Choroid plexus epithelial cell (primary cell): Measurements from ENCODE around the gene KIF5A.
A peak's percentile ranks its signal among the peaks of the same experiment; 100 is the strongest.

Experiments
- DNase-seq: peaks from one replicate; pipeline ENCODE4 v3.0.0-alpha.2; 2010; ENCODE audit warnings: low read depth
- H3K4me3 ChIP-seq: 2 replicates; pipeline ENCODE4 v1.5.1; 2011; ENCODE audit warnings: low read depth, mild to moderate bottlenecking, control low read depth, low read length, moderate library complexity
- CTCF ChIP-seq: conservative IDR thresholded peaks from 2 replicates; pipeline ENCODE4 v1.5.1; 2011; ENCODE audit warnings: low read depth, mild to moderate bottlenecking, control low read depth, inconsistent platforms, low read length, moderate library complexity

The KIF5A gene

GRCh38 chr12:57576613-57577160, 26.8 kb downstream of the KIF5A start:
- DNase-seq = no peak
- TF ChIP-seq CTCF = no peak
- no peak overlapping the region for H3K4me3 ChIP-seq

- H3K4me3 ChIP-seq = no peak overlapping the region
- TF ChIP-seq CTCF = no peak
Observed at GRCh38 chr12:57577981-57578758, 28.3 kb downstream of the KIF5A start.

GRCh38 chr12:57579011-57579410, 29.2 kb downstream of the KIF5A start:
- no peak overlapping the region for H3K4me3 ChIP-seq
- TF ChIP-seq CTCF = no peak

More at GRCh38 chr12:57577981-57578758, 28.3 kb downstream of the KIF5A start:
- DNase-seq = no peak

GRCh38 chr12:57579677-57580465, 30.0 kb downstream of the KIF5A start:
- TF ChIP-seq CTCF = no peak
- DNase-seq = no peak
- H3K4me3 ChIP-seq = no peak overlapping the region

More at GRCh38 chr12:57579011-57579410, 29.2 kb downstream of the KIF5A start:
- peak; percentile 13 for DNase-seq

- DNase-seq = no peak
- no peak for TF ChIP-seq CTCF
- no peak overlapping the region for H3K4me3 ChIP-seq
Observed at GRCh38 chr12:57580466-57580795, 30.6 kb downstream of the KIF5A start.

- TF ChIP-seq CTCF = no peak
- no peak for DNase-seq
Observed at GRCh38 chr12:57581802-57582201, 32.0 kb downstream of the KIF5A start.

More at GRCh38 chr12:57581802-57582201, 32.0 kb downstream of the KIF5A start:
- H3K4me3 ChIP-seq = no peak overlapping the region
